ENCODE measurements around the gene TENM3.

The TENM3 gene

GRCh38 chr4:182286035-182286434 lies 42.8 kb downstream of the TENM3 start:
- no peaks in the 10 kb centered on the region for H3K4me1 Mint-ChIP-seq
- no peaks in the 10 kb centered on the region for H3K27me3 Mint-ChIP-seq
- peaks cover 4 to 14% of the 10 kb centered on the region in 2 donors for H3K9me3 Mint-ChIP-seq
- no peak overlapping the region for H3K27ac Mint-ChIP-seq
- DNase-seq (no peak), ATAC-seq (no peak)
- H3K4me3 Mint-ChIP-seq, result no peak overlapping the region

- no peak for DNase-seq
- ATAC-seq, result no peak
- peaks cover 4 to 14% of the 10 kb centered on the region in 2 donors for H3K9me3 Mint-ChIP-seq
- no peaks in the 10 kb centered on the region for H3K27me3 Mint-ChIP-seq
- no peak overlapping the region for H3K4me3 Mint-ChIP-seq
- no peaks in the 10 kb centered on the region for H3K4me1 Mint-ChIP-seq
- H3K27ac Mint-ChIP-seq, result no peak overlapping the region
Observed at GRCh38 chr4:182286931-182287330, 43.7 kb downstream of the TENM3 start.

- Mint-ChIP-seq H3K27me3 (no peaks in the 10 kb centered on the region), H3K9me3 (peaks cover 4 to 14% of the 10 kb centered on the region in 2 donors), H3K4me3 (no peak overlapping the region), H3K4me1 (no peaks in the 10 kb centered on the region), H3K27ac (no peak overlapping the region)
- DNase-seq, result no peak
- ATAC-seq, result no peak
Observed at GRCh38 chr4:182288534-182288933, 45.3 kb downstream of the TENM3 start.

DNA sequence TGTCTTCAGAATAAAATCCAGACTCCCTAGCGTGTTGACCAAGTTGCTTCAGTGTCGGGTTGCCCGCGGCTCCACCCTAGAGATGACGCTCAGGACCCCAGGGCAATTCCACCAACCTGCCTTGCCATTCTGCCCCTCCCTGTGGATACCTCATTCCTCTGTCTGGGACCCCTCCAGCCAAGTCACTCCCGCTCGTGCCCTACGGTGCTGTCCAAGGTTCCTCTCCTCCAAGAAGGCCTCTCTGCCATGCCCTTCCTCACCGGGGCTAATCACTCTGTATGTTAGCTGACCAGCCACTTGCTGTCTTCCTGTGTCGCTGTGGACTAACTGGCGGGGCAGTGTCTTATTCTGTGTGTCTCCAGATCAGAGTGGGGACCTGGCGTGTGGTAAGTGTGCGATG lies 46.6 kb downstream of the TENM3 start:
- Mint-ChIP-seq H3K9me3 (peaks cover 4 to 14% of the 10 kb centered on the region in 2 donors), H3K4me1 (no peaks in the 10 kb centered on the region), H3K27me3 (no peaks in the 10 kb centered on the region), H3K4me3 (no peak overlapping the region), H3K27ac (no peak overlapping the region)
- ATAC-seq, result no peak
- DNase-seq, result no peak

GRCh38 chr4:182291175-182291574 lies 48.0 kb downstream of the TENM3 start:
- no peak for ATAC-seq
- no peak for DNase-seq
- no peaks in the 10 kb centered on the region for H3K4me1 Mint-ChIP-seq
- peaks cover 4 to 14% of the 10 kb centered on the region in 2 donors for H3K9me3 Mint-ChIP-seq
- H3K27ac Mint-ChIP-seq, result no peak overlapping the region
- no peaks in the 10 kb centered on the region for H3K27me3 Mint-ChIP-seq
- H3K4me3 Mint-ChIP-seq, result no peak overlapping the region

GRCh38 chr4:182291597-182292270 lies 48.5 kb downstream of the TENM3 start:
- Mint-ChIP-seq H3K4me1 (no peaks in the 10 kb centered on the region), H3K27me3 (no peaks in the 10 kb centered on the region), H3K4me3 (no peak overlapping the region), H3K9me3 (peaks cover 4 to 9% of the 10 kb centered on the region in 2 donors), H3K27ac (no peak overlapping the region)
- DNase-seq (no peak), ATAC-seq (no peak)

DNA sequence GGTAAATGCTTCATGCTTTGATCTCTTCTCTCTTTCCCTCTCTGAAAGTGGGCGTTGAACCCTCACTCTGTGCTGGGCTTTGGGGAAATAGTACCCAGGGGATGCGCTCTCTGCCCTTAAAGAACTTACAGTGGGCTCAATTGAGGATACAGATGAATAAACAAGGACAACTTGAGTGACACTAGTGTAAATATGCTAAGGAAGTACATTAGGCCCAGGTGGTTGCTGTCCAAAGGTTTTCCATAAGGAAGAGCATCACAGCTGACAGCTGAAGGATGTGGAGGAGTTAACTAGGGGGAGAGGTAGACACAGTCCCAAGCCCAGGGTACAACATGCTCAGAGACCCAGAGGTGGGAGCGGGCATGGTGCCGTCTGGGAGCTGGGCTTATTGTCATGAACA lies 49.4 kb downstream of the TENM3 start:
- no peaks in the 10 kb centered on the region for H3K27me3 Mint-ChIP-seq
- no peak for DNase-seq
- ATAC-seq, result no peak
- H3K9me3 Mint-ChIP-seq, result peaks cover 4 to 7% of the 10 kb centered on the region in 2 donors
- no peak overlapping the region for H3K27ac Mint-ChIP-seq
- no peak overlapping the region for H3K4me3 Mint-ChIP-seq
- no peaks in the 10 kb centered on the region for H3K4me1 Mint-ChIP-seq

DNA sequence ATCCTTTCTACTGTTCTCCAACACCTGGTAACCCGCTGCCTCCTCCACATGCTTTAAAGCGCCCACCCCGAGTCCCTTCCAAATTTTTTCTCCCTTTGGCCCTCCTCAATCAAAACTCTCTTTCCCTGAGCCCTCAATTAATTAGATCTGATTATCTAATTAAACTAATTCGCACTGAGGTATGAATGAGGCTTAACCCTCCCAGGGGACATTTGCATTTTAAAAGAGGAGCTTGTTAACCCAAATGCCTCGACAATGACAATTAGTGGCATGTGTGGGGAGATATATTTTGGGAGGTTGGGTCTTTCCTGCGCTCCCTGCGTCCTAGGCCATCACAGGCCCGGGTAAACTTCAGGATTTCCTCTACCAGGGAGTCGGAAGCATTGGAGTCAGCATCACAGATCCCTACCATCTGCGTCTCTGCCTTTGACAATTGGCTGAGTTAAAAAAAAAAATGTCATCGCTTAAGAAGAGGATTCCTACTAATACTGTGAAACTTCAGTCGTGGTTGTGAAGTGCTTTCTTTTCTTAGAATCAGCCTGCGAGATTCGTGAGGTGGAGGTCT lies 50.6 kb downstream of the TENM3 start:
- ATAC-seq (no peak), DNase-seq (no peak)
- Mint-ChIP-seq H3K27me3 (no peaks in the 10 kb centered on the region), H3K27ac (no peak overlapping the region), H3K4me3 (no peak overlapping the region), H3K9me3 (peaks cover 4 to 7% of the 10 kb centered on the region in 2 donors), H3K4me1 (no peaks in the 10 kb centered on the region)

GRCh38 chr4:182294451-182294850 lies 51.2 kb downstream of the TENM3 start:
- H3K9me3 Mint-ChIP-seq, result peaks cover 4 to 7% of the 10 kb centered on the region in 2 donors
- no peaks in the 10 kb centered on the region for H3K27me3 Mint-ChIP-seq
- ATAC-seq (no peak), DNase-seq (no peak)
- no peak overlapping the region for H3K27ac Mint-ChIP-seq
- H3K4me3 Mint-ChIP-seq, result no peak overlapping the region
- no peaks in the 10 kb centered on the region for H3K4me1 Mint-ChIP-seq

DNA sequence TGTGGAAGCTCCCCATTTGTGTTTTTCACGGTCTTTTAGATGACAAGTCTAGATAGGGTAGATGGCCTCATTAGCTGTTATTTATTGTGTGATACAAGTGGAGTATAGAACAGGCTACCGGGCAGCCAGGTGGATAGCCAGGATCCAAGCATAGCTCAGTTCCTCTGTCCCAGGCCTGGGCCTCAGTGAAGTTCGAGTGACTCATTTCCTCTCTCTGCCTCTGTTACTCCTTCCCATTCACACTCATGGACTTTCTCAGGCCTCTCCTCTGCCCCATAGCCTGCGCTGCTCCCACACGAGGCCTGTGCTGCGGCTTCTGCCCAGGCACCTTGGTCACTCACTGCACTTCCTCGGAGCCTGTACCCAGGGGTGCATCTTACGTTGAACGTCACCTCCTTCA lies 54.5 kb downstream of the TENM3 start:
- Mint-ChIP-seq H3K4me3 (no peak overlapping the region), H3K4me1 (no peaks in the 10 kb centered on the region), H3K27me3 (no peaks in the 10 kb centered on the region), H3K9me3 (no peaks in the 10 kb centered on the region), H3K27ac (no peak overlapping the region)
- ATAC-seq (no peak), DNase-seq (no peak)

GRCh38 chr4:182301736-182302135 lies 58.5 kb downstream of the TENM3 start:
- H3K4me3 Mint-ChIP-seq, result no peak overlapping the region
- no peak overlapping the region for H3K27ac Mint-ChIP-seq
- DNase-seq, result no peak
- no peaks in the 10 kb centered on the region for H3K4me1 Mint-ChIP-seq
- no peak for ATAC-seq
- H3K27me3 Mint-ChIP-seq, result no peaks in the 10 kb centered on the region
- H3K9me3 Mint-ChIP-seq, result peaks cover 0 to 6% of the 10 kb centered on the region in 2 donors

GRCh38 chr4:182303847-182304246 lies 60.6 kb downstream of the TENM3 start:
- H3K4me3 Mint-ChIP-seq, result no peak overlapping the region

GRCh38 chr4:182306792-182307507 lies 63.7 kb downstream of the TENM3 start:
- DNase-seq (no peak), ATAC-seq (no peak)
- no peak overlapping the region for H3K4me3 Mint-ChIP-seq
- H3K4me1 Mint-ChIP-seq, result no peaks in the 10 kb centered on the region
- H3K9me3 Mint-ChIP-seq, result peaks cover 0 to 6% of the 10 kb centered on the region in 2 donors
- H3K27ac Mint-ChIP-seq, result no peak overlapping the region
- H3K27me3 Mint-ChIP-seq, result no peaks in the 10 kb centered on the region

More at GRCh38 chr4:182303847-182304246, 60.6 kb downstream of the TENM3 start:
- Mint-ChIP-seq H3K27me3 (no peaks in the 10 kb centered on the region), H3K27ac (no peak overlapping the region), H3K4me1 (no peaks in the 10 kb centered on the region), H3K9me3 (peaks cover 0 to 6% of the 10 kb centered on the region in 2 donors)
- DNase-seq (no peak), ATAC-seq (no peak)

DNA sequence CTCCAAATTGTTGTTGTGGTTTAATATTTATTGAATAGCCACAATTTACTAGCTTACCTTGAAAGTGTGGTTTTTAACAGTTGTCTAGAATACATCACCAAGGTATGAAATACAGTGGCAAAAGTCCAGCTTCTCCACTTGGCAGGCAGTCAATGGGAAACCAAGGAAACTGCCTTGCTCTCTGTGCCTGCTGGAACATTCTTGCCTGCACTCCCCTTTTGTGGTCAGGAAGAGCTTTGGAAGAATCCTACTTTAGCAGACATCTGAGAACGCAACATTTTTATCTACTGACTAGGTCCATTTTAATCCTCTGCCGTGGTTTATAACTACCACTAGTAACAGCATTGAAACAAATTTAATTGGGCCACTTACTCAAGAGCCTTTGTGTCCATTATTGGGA lies 64.5 kb downstream of the TENM3 start:
- Mint-ChIP-seq H3K27ac (no peak overlapping the region), H3K27me3 (no peaks in the 10 kb centered on the region), H3K4me1 (no peaks in the 10 kb centered on the region), H3K9me3 (peaks cover 0 to 6% of the 10 kb centered on the region in 2 donors), H3K4me3 (no peak overlapping the region)
- DNase-seq (no peak), ATAC-seq (no peak)

- no peaks in the 10 kb centered on the region for H3K27me3 Mint-ChIP-seq
- no peak for DNase-seq
- ATAC-seq, result no peak
- H3K4me3 Mint-ChIP-seq, result no peak overlapping the region
- H3K9me3 Mint-ChIP-seq, result peaks cover 9 to 16% of the 10 kb centered on the region in 2 donors
- no peak overlapping the region for H3K27ac Mint-ChIP-seq
- H3K4me1 Mint-ChIP-seq, result no peaks in the 10 kb centered on the region
Observed at GRCh38 chr4:182309877-182310276, 66.7 kb downstream of the TENM3 start.

GRCh38 chr4:182310316-182310715 lies 67.1 kb downstream of the TENM3 start:
- ATAC-seq (no peak), DNase-seq (no peak)
- Mint-ChIP-seq H3K27ac (no peak overlapping the region), H3K4me3 (no peak overlapping the region), H3K9me3 (peaks cover 11 to 17% of the 10 kb centered on the region in 2 donors), H3K27me3 (no peaks in the 10 kb centered on the region), H3K4me1 (no peaks in the 10 kb centered on the region)

Data from stimulated activated naive CD8-positive, alpha-beta T cell treated with anti-CD3 and anti-CD28 coated beads, Interleukin-15, amount 100 ng/mL, for 72 hours (primary cell).